MM.1S (cell line): ENCODE results near the gene KCNH2.

Experiments
- DNase-seq: peaks from one replicate; pipeline ENCODE4 v3.0.0-alpha.2; 2015
- H2AFZ ChIP-seq: fragments of 300-600 bp; sonication (generic); 2 replicates; pipeline ENCODE4 v1.6.0; 2016; ENCODE audit warnings: antibody characterized with exemption, low read length
- H3F3A ChIP-seq: fragments of 300-600 bp; sonication (generic); 2 replicates; pipeline ENCODE4 v1.6.1; 2016; ENCODE audit warnings: mild to moderate bottlenecking, antibody characterized with exemption, low read length, moderate library complexity, mixed read lengths; ENCODE audit not compliant: insufficient read depth
- H3K27ac ChIP-seq: fragments of 300-600 bp; sonication (generic); 2 replicates; pipeline ENCODE4 v1.5.1; 2016; ENCODE audit warnings: mild to moderate bottlenecking, low read length
- H3K27me3 ChIP-seq: fragments of 300-600 bp; sonication (generic); replicated peaks from 2 replicates; pipeline ENCODE4 v1.6.0; 2016; ENCODE audit warnings: low read length; ENCODE audit not compliant: insufficient read depth
- H3K36me3 ChIP-seq: fragments of 300-600 bp; sonication (generic); replicated peaks from 2 replicates; pipeline ENCODE4 v1.6.1; 2016; ENCODE audit warnings: mild to moderate bottlenecking, low read length, mixed read lengths; ENCODE audit not compliant: insufficient read depth
- H3K4me1 ChIP-seq: fragments of 300-600 bp; sonication (generic); 2 replicates; pipeline ENCODE4 v1.6.1; 2016; ENCODE audit warnings: low read length, mixed read lengths
- H3K4me2 ChIP-seq: fragments of 300-600 bp; sonication (generic); 2 replicates; pipeline ENCODE4 v1.6.0; 2016; ENCODE audit warnings: low read depth, low read length
- H3K4me3 ChIP-seq: fragments of 300-600 bp; sonication (generic); 2 replicates; pipeline ENCODE4 v1.5.1; 2016; ENCODE audit warnings: low read length, mixed read lengths
- H3K79me2 ChIP-seq: fragments of 300-600 bp; sonication (generic); 2 replicates; pipeline ENCODE4 v1.6.1; 2016; ENCODE audit warnings: mixed run types, low read length, mixed read lengths
- H3K9ac ChIP-seq: fragments of 300-600 bp; sonication (generic); 2 replicates; pipeline ENCODE4 v1.6.1; 2016; ENCODE audit warnings: low read length, mixed read lengths
- H3K9me2 ChIP-seq: fragments of 300-600 bp; sonication (generic); replicated peaks from 2 replicates; pipeline ENCODE4 v1.6.1; 2016; ENCODE audit warnings: mild to moderate bottlenecking, low read length, mixed read lengths; ENCODE audit not compliant: insufficient read depth
- H3K9me3 ChIP-seq: fragments of 300-600 bp; sonication (generic); replicated peaks from 2 replicates; pipeline ENCODE4 v1.6.1; 2016; ENCODE audit warnings: mild to moderate bottlenecking, low read length, mixed read lengths; ENCODE audit not compliant: insufficient read depth
- H4K20me1 ChIP-seq: fragments of 300-600 bp; sonication (generic); 2 replicates; pipeline ENCODE4 v1.6.1; 2016; ENCODE audit warnings: mild to moderate bottlenecking, low read length, moderate library complexity, mixed read lengths; ENCODE audit not compliant: insufficient read depth
- EZH2 ChIP-seq: fragments of 300-600 bp; sonication (generic); optimal IDR thresholded peaks from 2 replicates; pipeline ENCODE3; 2017; ENCODE audit warnings: low read depth, mild to moderate bottlenecking, antibody characterized with exemption, low read length, mixed read lengths
- EZH2phosphoT487 ChIP-seq: fragments of 300-600 bp; sonication (generic); IDR thresholded peaks from 2 replicates; pipeline ENCODE4 v1.6.1; 2018; ENCODE audit warnings: antibody characterized with exemption, low read length
- TF ChIP-seq, protein P1 (sequence below): fragments of 300-600 bp; sonication (generic); IDR thresholded peaks from 2 replicates; pipeline ENCODE4 v1.5.1; 2016; ENCODE audit warnings: antibody characterized with exemption, low read length, mixed read lengths

KCNH2 gene

DNA sequence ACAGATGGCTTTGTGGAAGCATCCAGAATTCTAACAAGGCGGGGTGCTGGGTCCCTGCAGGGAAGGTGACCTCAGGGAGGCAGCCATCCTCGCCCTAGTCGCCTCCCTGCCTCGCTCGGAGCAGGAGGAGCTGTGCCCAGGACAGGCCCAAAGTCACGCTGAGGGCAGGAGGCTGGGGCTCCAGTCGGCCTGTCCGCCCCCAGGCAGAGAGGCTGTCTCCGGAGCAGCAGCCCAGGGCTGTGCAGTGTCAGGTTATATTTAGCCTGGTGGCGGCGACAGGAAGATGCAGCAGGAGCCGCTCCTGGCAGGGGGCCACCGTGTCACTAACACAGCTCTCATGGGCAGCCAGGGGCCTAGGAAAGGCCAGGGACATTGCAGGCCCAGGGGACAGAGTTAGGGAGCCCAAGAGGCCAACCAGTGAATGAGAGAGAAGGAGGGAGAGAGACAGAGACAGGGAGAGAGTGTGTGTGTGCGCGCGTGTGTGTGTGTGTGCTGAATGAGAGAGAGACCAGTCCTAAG lies 13.5 kb downstream of the KCNH2 start:
- no peak overlapping the region for H3K4me2 ChIP-seq
- H3K27me3 ChIP-seq = no peaks in the 10 kb centered on the region
- no peaks in the 10 kb centered on the region for H4K20me1 ChIP-seq
- no peak overlapping the region for H3K4me3 ChIP-seq
- no peaks in the 10 kb centered on the region for H3K9me2 ChIP-seq
- no peaks in the 10 kb centered on the region for H3K79me2 ChIP-seq
- no peaks in the 10 kb centered on the region for H3K36me3 ChIP-seq
- DNase-seq = no peak
- no peaks in the 10 kb centered on the region for H3F3A ChIP-seq
- TF ChIP-seq, protein P1, sequence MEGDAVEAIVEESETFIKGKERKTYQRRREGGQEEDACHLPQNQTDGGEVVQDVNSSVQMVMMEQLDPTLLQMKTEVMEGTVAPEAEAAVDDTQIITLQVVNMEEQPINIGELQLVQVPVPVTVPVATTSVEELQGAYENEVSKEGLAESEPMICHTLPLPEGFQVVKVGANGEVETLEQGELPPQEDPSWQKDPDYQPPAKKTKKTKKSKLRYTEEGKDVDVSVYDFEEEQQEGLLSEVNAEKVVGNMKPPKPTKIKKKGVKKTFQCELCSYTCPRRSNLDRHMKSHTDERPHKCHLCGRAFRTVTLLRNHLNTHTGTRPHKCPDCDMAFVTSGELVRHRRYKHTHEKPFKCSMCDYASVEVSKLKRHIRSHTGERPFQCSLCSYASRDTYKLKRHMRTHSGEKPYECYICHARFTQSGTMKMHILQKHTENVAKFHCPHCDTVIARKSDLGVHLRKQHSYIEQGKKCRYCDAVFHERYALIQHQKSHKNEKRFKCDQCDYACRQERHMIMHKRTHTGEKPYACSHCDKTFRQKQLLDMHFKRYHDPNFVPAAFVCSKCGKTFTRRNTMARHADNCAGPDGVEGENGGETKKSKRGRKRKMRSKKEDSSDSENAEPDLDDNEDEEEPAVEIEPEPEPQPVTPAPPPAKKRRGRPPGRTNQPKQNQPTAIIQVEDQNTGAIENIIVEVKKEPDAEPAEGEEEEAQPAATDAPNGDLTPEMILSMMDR = no peak
- no peak for TF ChIP-seq EZH2
- TF ChIP-seq EZH2phosphoT487 = no peak
- no peaks in the 10 kb centered on the region for H3K4me1 ChIP-seq
- H2AFZ ChIP-seq = no peak overlapping the region
- no peaks in the 10 kb centered on the region for H3K9me3 ChIP-seq
- no peak overlapping the region for H3K27ac ChIP-seq
- no peak overlapping the region for H3K9ac ChIP-seq

DNA sequence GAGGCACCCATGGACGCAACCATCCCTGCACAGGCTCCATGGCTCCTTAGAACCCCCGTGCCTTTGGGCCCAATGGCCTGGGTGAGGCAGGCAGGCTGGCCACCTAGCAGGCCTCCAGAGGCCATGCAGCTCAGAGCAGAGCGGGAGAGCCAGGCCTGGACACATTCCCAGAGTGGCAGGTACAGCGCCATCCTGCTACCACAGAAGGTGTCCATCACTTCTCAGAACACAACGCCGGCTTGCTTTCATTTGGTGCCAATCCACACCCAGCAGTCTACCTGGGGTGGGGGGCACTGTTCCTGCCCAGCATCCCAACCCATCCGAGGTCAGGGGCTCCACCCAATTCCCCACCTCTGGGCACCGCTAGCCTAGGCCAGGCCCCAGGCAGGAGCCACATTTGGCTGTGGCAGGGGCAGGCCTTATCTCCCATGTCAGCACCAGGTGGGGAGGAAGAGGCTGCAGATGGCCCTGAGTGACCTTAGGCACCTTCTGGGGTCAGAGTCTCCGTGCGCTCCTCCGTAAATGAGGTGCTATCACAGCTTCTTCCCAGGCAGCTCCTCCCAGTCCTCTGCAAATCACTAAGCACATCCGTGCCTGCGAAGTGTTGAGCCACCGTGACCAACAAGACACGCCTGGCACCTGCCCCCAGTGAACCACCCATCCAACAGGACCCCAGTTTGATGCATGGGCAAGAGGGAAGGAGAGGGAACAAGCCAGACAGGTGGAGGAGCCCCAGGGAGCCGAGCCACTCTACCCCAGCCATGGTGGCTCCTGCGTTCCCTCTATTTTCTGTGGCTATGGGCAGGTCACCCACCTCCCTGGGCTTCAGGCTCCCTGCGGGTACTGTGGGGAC lies 14.2 kb downstream of the KCNH2 start:
- Histone ChIP-seq H2AFZ (no peak overlapping the region), H3K27ac (no peak overlapping the region), H3K9ac (no peak overlapping the region), H3K27me3 (no peaks in the 10 kb centered on the region), H3F3A (no peaks in the 10 kb centered on the region), H4K20me1 (no peaks in the 10 kb centered on the region), H3K9me2 (no peaks in the 10 kb centered on the region), H3K9me3 (no peaks in the 10 kb centered on the region), H3K4me2 (no peak overlapping the region), H3K4me3 (no peak overlapping the region), H3K4me1 (no peaks in the 10 kb centered on the region), H3K36me3 (no peaks in the 10 kb centered on the region), H3K79me2 (no peaks in the 10 kb centered on the region)
- TF ChIP-seq EZH2phosphoT487 = no peak
- TF ChIP-seq, protein P1 = no peak
- TF ChIP-seq EZH2 = no peak
- DNase-seq = no peak

DNA sequence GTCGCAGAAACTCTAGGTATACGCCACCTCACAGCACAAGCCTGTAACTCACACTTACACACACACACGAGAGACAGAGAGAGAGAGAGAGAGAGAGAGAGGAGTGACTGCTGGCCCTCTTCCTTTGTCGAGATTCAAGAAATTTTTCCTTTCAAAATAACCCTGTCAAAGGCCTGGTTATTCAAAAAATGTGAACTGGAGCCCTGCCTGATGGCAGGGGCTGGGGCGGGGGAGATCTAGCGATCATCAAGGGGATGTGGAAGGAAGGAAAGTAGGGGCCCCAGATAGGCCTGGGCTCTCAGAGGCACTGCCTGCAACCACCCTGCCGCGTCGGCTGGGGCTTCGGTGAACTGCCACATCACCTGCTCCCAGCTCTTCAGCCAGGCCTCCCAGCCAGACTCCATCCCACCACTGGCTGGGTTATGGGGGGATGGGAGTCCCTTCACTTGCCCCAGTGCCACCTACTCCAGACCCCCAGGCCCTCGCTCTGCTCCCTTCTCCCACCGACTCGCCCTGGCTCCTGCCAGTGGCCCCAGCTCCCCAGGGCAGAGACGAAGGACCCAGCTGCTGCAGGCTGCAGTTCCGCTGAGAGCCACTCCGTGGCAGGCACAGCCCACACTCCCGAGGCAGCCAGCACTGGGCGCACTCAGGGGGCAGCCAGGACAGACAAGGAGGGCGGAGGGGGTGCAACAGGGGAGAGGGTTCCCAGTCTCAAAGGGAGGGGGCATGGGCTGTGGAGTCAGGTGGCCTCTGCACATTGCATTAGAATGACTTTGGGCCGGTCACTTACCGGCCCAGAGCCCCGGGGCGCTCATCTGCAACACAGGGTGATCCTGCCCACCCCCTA lies 15.3 kb downstream of the KCNH2 start:
- Histone ChIP-seq H3K4me2 (no peak overlapping the region), H3K9me2 (no peaks in the 10 kb centered on the region), H3K4me3 (no peak overlapping the region), H3K27ac (no peak overlapping the region), H3K36me3 (no peaks in the 10 kb centered on the region), H3K9ac (no peak overlapping the region), H3K4me1 (no peaks in the 10 kb centered on the region), H4K20me1 (no peaks in the 10 kb centered on the region), H3K9me3 (no peaks in the 10 kb centered on the region), H3K79me2 (no peaks in the 10 kb centered on the region), H3K27me3 (no peaks in the 10 kb centered on the region), H2AFZ (no peak overlapping the region), H3F3A (no peaks in the 10 kb centered on the region)
- peak; percentile 41 for DNase-seq
- no peak for TF ChIP-seq EZH2
- TF ChIP-seq, protein P1 = peak; percentile 88
